ENCODE data around the gene UBN1. TPM values are rescaled to one million over a fixed set of nuclear protein-coding genes. Genes with fewer than 3 reads are reported as not detected.

The UBN1 gene
- total RNA-seq, 1 donor from 2014 or later: 39.4 TPM

- DNase-seq (ENCODE audit: extremely low spot score, unreplicated experiment): no peak
- Mint-ChIP-seq H3K27ac (no peak overlapping the region), H3K27me3 (no peaks in the 10 kb centered on the region), H3K36me3 (peaks cover 34% of the 10 kb centered on the region), H3K9me3 (no peaks in the 10 kb centered on the region), H3K4me1 (ENCODE audit: unreplicated experiment) (peaks cover 19% of the 10 kb centered on the region), H3K4me3 (no peak overlapping the region)
- no peak for TF ChIP-seq CTCF (conservative IDR thresholded peaks at IDR 0.05)
These were observed 32.8 kb downstream of the UBN1 start for GRCh38 chr16:4880006-4880580.

- Mint-ChIP-seq H3K36me3 (peaks cover 46% of the 10 kb centered on the region), H3K4me3 (peak overlapping the region; percentile 5), H3K27ac (peak overlapping the region; percentile 66), H3K27me3 (no peaks in the 10 kb centered on the region), H3K9me3 (no peaks in the 10 kb centered on the region), H3K4me1 (ENCODE audit: unreplicated experiment) (peaks cover 20% of the 10 kb centered on the region)
- no peak for TF ChIP-seq CTCF (conservative IDR thresholded peaks at IDR 0.05)
- no peak for DNase-seq (ENCODE audit: extremely low spot score, unreplicated experiment)
These were observed 34.8 kb downstream of the UBN1 start for GRCh38 chr16:4882000-4882632.

GRCh38 chr16:4882633-4883285 lies 35.5 kb downstream of the UBN1 start:
- peaks cover 20% of the 10 kb centered on the region for H3K4me1 Mint-ChIP-seq (ENCODE audit: unreplicated experiment)
- no peak for TF ChIP-seq CTCF (conservative IDR thresholded peaks at IDR 0.05)
- no peaks in the 10 kb centered on the region for H3K9me3 Mint-ChIP-seq
- no peak for DNase-seq (ENCODE audit: extremely low spot score, unreplicated experiment)
- H3K4me3 Mint-ChIP-seq: no peak overlapping the region
- H3K27ac Mint-ChIP-seq: peak overlapping the region; percentile 66
- H3K27me3 Mint-ChIP-seq: no peaks in the 10 kb centered on the region
- peaks cover 47% of the 10 kb centered on the region for H3K36me3 Mint-ChIP-seq

GRCh38 chr16:4883501-4883900 lies 36.2 kb downstream of the UBN1 start:
- Mint-ChIP-seq H3K27me3 (no peaks in the 10 kb centered on the region), H3K27ac (no peak overlapping the region), H3K9me3 (no peaks in the 10 kb centered on the region), H3K4me1 (ENCODE audit: unreplicated experiment) (peaks cover 20% of the 10 kb centered on the region), H3K4me3 (no peak overlapping the region), H3K36me3 (peaks cover 47% of the 10 kb centered on the region)
- DNase-seq (ENCODE audit: extremely low spot score, unreplicated experiment): no peak
- no peak for TF ChIP-seq CTCF (conservative IDR thresholded peaks at IDR 0.05)

- no peak for TF ChIP-seq CTCF (conservative IDR thresholded peaks at IDR 0.05)
- H3K4me1 Mint-ChIP-seq (ENCODE audit: unreplicated experiment): peaks cover 20% of the 10 kb centered on the region
- no peaks in the 10 kb centered on the region for H3K9me3 Mint-ChIP-seq
- DNase-seq (ENCODE audit: extremely low spot score, unreplicated experiment): no peak
- H3K27me3 Mint-ChIP-seq: no peaks in the 10 kb centered on the region
- H3K4me3 Mint-ChIP-seq: no peak overlapping the region
- peaks cover 43% of the 10 kb centered on the region for H3K36me3 Mint-ChIP-seq
- H3K27ac Mint-ChIP-seq: peak overlapping the region; percentile 31
These were observed 36.9 kb downstream of the UBN1 start for GRCh38 chr16:4884209-4884608.
